Omental fat pad (tissue), 4 donors: Measurements from ENCODE around the gene APOBEC4. TPM values are rescaled to one million over a fixed set of nuclear protein-coding genes. Genes with fewer than 3 reads are reported as not detected.
"Not testable (repeated sequence)": the region's sequence is repeated elsewhere in the genome, so short reads cannot be mapped to it uniquely, and the experiment has no call there.

ENCODE experiments used
- ATAC-seq: fragments of 150-250 bp; one replicate; pipeline ENCODE4 v1.9.1; 2016; ENCODE audit warnings: mild to moderate bottlenecking, moderate library complexity; ENCODE audit not compliant: low FRiP score
- DNase-seq: peaks from one replicate; pipeline ENCODE4 v3.0.0-alpha.2; 2019; ENCODE audit warnings: low spot score
- CTCF ChIP-seq, 3 donors: fragments of 450-650 bp; IDR thresholded peaks; one replicate each; pipeline ENCODE4 v1.5.1; 2016 to 2017; ENCODE audit warnings: antibody characterized with exemption in 3 of 3, mild to moderate bottlenecking in 3 of 3, moderate library complexity in 2 of 3
- total RNA-seq, 4 donors: library from RNA; depleted of rRNA; stranded (reverse); fragments of >200 nt; gene quantifications; one replicate each; pipeline ENCODE4 v1.1.0, GENCODE V29; 2016

The APOBEC4 gene
- total RNA-seq, 4 donors from 2014 or later = not detected

DNA sequence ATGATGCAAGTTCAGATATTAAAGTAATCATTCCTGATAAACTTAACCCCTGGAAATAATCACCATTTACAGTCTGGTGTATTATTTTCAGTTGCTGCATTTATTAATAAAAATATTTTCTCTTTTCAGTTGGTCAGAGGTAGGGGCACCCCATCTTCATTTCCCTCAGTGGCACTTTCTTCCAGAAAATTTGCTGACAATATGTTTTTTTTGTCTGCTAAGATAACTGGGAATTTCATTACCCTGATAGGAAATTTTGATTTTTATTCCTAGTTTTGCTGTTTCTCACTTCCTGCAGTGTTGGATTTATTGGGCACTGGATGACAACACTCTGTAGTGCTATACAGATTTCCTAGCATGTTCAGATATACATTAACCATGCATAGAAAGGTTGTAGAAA is 33.1 kb upstream of the APOBEC4 start:
- TF ChIP-seq CTCF (IDR thresholded peaks at IDR 0.05) = no peak
- DNase-seq (no peak), ATAC-seq (no peak)

GRCh38 chr1:183685112-183685713 is 32.1 kb upstream of the APOBEC4 start:
- TF ChIP-seq CTCF (IDR thresholded peaks at IDR 0.05) = peak in 1 of 3 donors; percentile 50
- ATAC-seq (peak; percentile 73), DNase-seq (no peak)

DNA sequence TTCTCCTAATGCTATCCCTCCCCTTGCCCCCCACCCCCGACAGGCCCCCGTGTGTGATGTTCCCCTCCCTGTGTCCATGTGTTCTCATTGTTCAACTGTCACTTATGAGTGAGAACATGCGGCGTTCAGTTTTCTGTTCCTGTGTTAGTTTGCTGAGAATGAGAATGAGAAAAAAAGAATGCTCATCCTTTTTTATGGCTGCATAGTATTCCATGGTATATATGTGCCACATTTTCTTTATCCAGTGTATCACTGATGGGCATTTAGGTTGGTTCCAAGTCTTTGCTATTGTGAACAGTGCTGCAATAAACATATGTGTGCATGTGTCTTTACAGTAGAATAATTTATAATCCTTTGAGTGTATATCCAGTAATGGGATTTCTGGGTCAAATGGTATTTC is 26.2 kb upstream of the APOBEC4 start:
- ATAC-seq = not testable (repeated sequence)

DNA sequence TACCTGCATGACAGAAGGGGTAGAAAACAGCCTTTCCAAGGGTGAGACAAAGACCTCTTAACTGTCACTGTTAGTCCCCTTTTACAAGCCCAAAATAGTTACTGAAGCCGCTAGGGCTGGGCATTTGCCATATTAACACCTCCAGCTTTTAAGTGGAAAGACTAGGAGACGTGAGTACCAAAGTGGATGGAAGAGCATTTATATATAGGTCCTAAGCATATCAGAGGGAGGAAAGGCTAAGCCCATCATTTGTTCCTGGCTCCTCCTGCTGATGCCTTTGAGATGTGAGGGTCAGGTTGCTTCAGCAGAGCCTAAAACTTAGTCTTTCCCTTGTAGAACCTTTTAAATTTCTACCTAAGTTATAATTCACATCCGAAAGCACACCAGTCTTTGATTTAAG is 25.7 kb upstream of the APOBEC4 start:
- DNase-seq (no peak), ATAC-seq (no peak)
- no peak for TF ChIP-seq CTCF (IDR thresholded peaks at IDR 0.05)

More for the DNA sequence above, 26.2 kb upstream of the APOBEC4 start:
- not testable (repeated sequence) for DNase-seq

- peak; percentile 59 for ATAC-seq
- TF ChIP-seq CTCF (IDR thresholded peaks at IDR 0.05) = no peak
- no peak for DNase-seq
Measured at GRCh38 chr1:183676586-183677189, 23.6 kb upstream of the APOBEC4 start.

GRCh38 chr1:183675883-183676585 is 22.9 kb upstream of the APOBEC4 start:
- ATAC-seq (no peak), DNase-seq (no peak)
- TF ChIP-seq CTCF (IDR thresholded peaks at IDR 0.05) = no peak

DNA sequence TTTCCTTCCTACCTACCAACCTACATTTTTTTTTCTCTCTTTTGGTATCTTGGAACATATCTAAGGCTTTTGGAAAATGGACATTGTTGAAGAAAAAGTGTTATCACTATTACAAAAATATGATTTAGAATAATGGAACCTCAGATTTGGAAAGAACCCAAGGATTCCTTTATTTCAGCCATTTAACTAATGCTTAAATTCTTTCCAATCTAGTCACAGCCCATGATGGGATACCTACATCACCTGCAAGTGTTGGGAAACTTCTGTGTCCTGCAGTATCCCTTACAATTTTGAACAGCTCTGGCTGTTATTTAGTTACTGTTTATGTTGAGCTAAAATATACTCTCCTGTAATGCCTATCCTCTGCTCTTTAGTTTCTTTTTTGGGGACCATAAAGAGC is 22.3 kb upstream of the APOBEC4 start:
- TF ChIP-seq CTCF (IDR thresholded peaks at IDR 0.05) = no peak
- DNase-seq (no peak), ATAC-seq (no peak)
